Measurements from ENCODE around the gene RPTOR.
A peak's percentile ranks its signal among the peaks of the same experiment; 100 is the strongest.

The RPTOR gene

DNA sequence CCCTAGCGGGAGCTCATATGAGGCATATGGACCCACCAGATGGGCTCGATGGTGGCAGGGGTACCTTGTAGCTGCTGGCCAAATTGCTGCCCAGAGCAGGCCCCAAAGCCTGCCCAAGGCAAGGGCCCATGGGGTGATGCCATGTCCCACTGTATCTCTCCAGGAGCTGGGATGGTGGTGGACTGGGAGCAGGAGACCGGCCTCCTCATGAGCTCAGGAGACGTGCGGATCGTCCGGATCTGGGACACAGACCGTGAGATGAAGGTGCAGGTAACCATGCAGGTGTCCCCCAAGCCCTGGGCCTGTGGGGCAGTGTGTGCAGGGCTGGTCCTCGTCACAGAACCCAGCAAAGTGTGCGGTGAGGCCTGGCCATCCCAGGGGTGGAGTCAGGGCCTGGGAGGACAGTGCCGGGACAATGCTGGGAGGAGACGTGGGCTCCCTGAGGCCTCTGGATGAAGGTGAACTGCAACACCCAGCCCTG is 412.9 kb downstream of the RPTOR start:
- H3K36me3 ChIP-seq (ENCODE audit: control insufficient read depth, insufficient read depth, low read length): peaks cover 3% of the 10 kb centered on the region
- no peak overlapping the region for H3K27ac ChIP-seq (ENCODE audit: low read depth, low read length)
- no peak overlapping the region for H3K4me3 ChIP-seq (ENCODE audit: low read length)
- H3K9ac ChIP-seq (ENCODE audit: low read length): no peak overlapping the region
- H3K27me3 ChIP-seq (ENCODE audit: control insufficient read depth, insufficient read depth, low read length): no peaks in the 10 kb centered on the region
- peaks cover 35% of the 10 kb centered on the region for H3K4me1 ChIP-seq (ENCODE audit: control insufficient read depth, insufficient read depth, low read length)

DNA sequence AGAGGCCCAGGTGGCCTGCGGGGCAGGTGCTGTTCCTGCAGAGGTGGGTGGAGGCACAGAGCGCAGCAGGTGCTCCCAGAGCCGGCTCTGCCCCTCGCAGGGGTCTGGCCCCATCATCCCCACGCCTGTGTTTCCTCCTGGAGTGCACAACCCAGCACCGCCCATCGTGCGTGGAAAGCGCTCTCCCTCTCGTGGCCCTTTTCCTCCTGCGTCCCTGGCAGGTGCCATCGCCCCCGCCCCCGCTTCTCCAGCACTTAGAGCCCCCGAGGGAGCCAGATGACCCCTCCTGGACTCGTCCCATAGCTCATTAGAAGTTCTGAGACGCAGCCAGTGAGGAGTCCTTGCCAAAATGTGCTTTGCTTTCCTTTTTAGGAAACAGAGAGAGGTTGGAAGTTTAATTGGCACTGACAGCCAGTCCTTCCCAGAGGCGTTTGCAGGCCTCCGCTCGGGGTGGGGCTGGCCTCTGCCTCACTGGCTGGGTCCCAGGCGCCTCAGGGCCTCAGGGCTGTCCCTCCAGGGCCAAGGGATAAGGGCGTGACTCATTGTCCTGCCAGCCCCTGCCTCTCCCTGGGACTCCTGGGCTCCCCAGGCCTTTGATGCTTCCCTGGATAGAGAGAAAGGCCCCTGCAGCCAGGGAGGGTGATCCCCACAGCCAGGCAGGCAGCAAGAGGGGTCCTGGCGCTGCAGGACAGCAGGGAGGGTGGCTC is 414.8 kb downstream of the RPTOR start:
- Histone ChIP-seq H3K4me1 (ENCODE audit: control insufficient read depth, insufficient read depth, low read length) (peaks cover 35% of the 10 kb centered on the region), H3K27me3 (ENCODE audit: control insufficient read depth, insufficient read depth, low read length) (no peaks in the 10 kb centered on the region), H3K9ac (ENCODE audit: low read length) (no peak overlapping the region), H3K4me3 (ENCODE audit: low read length) (peak overlapping the region; percentile 17), H3K36me3 (ENCODE audit: control insufficient read depth, insufficient read depth, low read length) (peaks cover 5% of the 10 kb centered on the region), H3K27ac (ENCODE audit: low read depth, low read length) (peak overlapping the region; percentile 98)

DNA sequence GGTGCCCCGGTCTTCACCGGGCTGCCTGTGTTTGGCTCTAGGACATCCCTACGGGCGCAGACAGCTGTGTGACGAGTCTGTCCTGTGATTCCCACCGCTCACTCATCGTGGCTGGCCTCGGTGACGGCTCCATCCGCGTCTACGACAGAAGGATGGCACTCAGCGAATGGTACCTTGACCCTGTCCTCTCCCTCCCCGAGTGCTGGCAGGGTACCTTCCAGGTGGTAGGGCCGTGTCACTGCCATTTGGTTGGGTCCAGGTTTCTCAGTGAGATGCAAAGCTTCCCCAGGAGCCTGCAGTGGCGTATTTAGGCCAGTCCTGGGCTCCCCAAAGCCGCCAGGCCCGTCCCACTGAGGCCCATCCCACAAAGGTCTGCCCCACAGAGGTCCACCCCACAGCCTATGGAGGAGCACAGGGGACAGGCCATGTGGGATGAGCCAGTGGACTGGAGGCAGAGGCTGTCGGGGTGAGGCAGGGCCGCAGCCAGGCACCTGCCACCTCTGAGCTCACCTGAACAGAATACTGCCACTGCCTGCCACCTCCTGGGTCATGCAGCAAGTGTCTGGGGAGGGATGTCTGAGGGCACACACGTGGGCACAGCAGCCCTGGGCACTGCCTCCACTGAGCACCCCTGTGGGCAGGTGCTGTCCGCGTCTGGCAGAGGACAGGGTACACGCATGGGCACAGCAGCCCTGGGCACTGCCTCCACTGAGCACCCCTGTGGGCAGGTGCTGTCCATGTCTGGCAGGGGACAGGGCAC is 415.6 kb downstream of the RPTOR start:
- H3K27ac ChIP-seq (ENCODE audit: low read depth, low read length): peak overlapping the region; percentile 98
- no peak overlapping the region for H3K9ac ChIP-seq (ENCODE audit: low read length)
- H3K4me1 ChIP-seq (ENCODE audit: control insufficient read depth, insufficient read depth, low read length): peaks cover 35% of the 10 kb centered on the region
- peaks cover 5% of the 10 kb centered on the region for H3K36me3 ChIP-seq (ENCODE audit: control insufficient read depth, insufficient read depth, low read length)
- no peaks in the 10 kb centered on the region for H3K27me3 ChIP-seq (ENCODE audit: control insufficient read depth, insufficient read depth, low read length)
- peak overlapping the region; percentile 17 for H3K4me3 ChIP-seq (ENCODE audit: low read length)

- H3K4me3 ChIP-seq (ENCODE audit: low read length): no peak overlapping the region
- H3K36me3 ChIP-seq (ENCODE audit: control insufficient read depth, insufficient read depth, low read length): peaks cover 5% of the 10 kb centered on the region
- peaks cover 35% of the 10 kb centered on the region for H3K4me1 ChIP-seq (ENCODE audit: control insufficient read depth, insufficient read depth, low read length)
- H3K9ac ChIP-seq (ENCODE audit: low read length): no peak overlapping the region
- peak overlapping the region; percentile 98 for H3K27ac ChIP-seq (ENCODE audit: low read depth, low read length)
- H3K27me3 ChIP-seq (ENCODE audit: control insufficient read depth, insufficient read depth, low read length): no peaks in the 10 kb centered on the region
Measured at GRCh38 chr17:80960797-80961452, 416.3 kb downstream of the RPTOR start.

GRCh38 chr17:80961541-80962330 is 417.1 kb downstream of the RPTOR start:
- Histone ChIP-seq H3K27ac (ENCODE audit: low read depth, low read length) (peak overlapping the region; percentile 98), H3K9ac (ENCODE audit: low read length) (no peak overlapping the region), H3K4me3 (ENCODE audit: low read length) (no peak overlapping the region), H3K4me1 (ENCODE audit: control insufficient read depth, insufficient read depth, low read length) (peaks cover 35% of the 10 kb centered on the region), H3K36me3 (ENCODE audit: control insufficient read depth, insufficient read depth, low read length) (peaks cover 3% of the 10 kb centered on the region), H3K27me3 (ENCODE audit: control insufficient read depth, insufficient read depth, low read length) (no peaks in the 10 kb centered on the region)

DNA sequence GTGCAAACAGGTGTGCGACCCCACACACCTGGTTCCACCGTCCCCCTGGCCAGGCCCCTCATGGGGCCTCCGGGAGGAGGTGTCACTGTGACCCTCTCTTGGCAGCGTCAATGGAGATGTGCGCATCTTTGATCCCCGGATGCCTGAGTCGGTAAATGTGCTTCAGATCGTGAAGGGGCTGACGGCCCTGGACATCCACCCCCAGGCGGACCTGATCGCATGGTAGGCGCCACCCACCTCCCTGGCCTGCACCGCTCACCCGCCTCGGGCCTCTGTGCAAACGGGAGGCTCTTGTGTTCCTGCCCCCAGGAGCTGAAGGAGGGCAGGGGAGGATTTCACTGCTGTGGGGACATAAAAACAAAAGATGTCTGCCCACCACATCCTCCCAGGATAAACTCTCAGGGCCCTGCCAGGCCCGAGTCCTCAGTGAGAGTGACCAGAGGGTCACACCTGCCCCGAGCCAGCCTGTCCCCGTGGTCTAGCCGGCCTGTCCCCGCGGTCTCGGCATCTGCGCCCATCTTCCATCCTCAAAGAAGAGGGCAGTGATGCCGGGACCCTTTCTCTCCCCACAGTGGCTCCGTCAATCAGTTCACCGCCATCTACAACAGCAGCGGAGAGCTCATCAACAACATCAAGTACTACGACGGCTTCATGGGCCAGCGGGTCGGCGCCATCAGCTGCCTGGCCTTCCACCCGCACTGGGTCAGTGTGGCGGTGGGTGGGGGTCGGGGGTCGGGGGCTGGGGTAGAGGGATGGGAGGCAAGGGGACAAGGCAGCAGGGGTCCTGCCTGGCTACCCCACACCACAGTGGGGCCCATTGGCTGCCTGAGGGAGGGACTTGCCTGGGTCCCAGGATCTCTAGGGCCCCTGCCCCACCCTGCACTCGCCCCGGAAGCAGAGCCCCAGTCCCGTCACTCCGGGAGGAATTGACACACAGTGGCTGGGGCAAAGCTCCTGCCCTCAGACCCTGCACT is 418.0 kb downstream of the RPTOR start:
- H3K36me3 ChIP-seq (ENCODE audit: control insufficient read depth, insufficient read depth, low read length): peaks cover 3% of the 10 kb centered on the region
- peak overlapping the region; percentile 98 for H3K27ac ChIP-seq (ENCODE audit: low read depth, low read length)
- no peak overlapping the region for H3K4me3 ChIP-seq (ENCODE audit: low read length)
- H3K27me3 ChIP-seq (ENCODE audit: control insufficient read depth, insufficient read depth, low read length): no peaks in the 10 kb centered on the region
- H3K9ac ChIP-seq (ENCODE audit: low read length): no peak overlapping the region
- H3K4me1 ChIP-seq (ENCODE audit: control insufficient read depth, insufficient read depth, low read length): peaks cover 35% of the 10 kb centered on the region

- H3K9ac ChIP-seq (ENCODE audit: low read length): no peak overlapping the region
- H3K27me3 ChIP-seq (ENCODE audit: control insufficient read depth, insufficient read depth, low read length): no peaks in the 10 kb centered on the region
- peaks cover 3% of the 10 kb centered on the region for H3K36me3 ChIP-seq (ENCODE audit: control insufficient read depth, insufficient read depth, low read length)
- H3K4me3 ChIP-seq (ENCODE audit: low read length): no peak overlapping the region
- H3K27ac ChIP-seq (ENCODE audit: low read depth, low read length): no peak overlapping the region
- peaks cover 43% of the 10 kb centered on the region for H3K4me1 ChIP-seq (ENCODE audit: control insufficient read depth, insufficient read depth, low read length)
Measured at GRCh38 chr17:80963812-80964543, 419.3 kb downstream of the RPTOR start.

GRCh38 chr17:80964544-80964856 is 419.9 kb downstream of the RPTOR start:
- H3K27ac ChIP-seq (ENCODE audit: low read depth, low read length): no peak overlapping the region
- no peak overlapping the region for H3K4me3 ChIP-seq (ENCODE audit: low read length)
- H3K4me1 ChIP-seq (ENCODE audit: control insufficient read depth, insufficient read depth, low read length): peaks cover 43% of the 10 kb centered on the region
- no peak overlapping the region for H3K9ac ChIP-seq (ENCODE audit: low read length)
- H3K27me3 ChIP-seq (ENCODE audit: control insufficient read depth, insufficient read depth, low read length): no peaks in the 10 kb centered on the region
- peaks cover 3% of the 10 kb centered on the region for H3K36me3 ChIP-seq (ENCODE audit: control insufficient read depth, insufficient read depth, low read length)

DNA sequence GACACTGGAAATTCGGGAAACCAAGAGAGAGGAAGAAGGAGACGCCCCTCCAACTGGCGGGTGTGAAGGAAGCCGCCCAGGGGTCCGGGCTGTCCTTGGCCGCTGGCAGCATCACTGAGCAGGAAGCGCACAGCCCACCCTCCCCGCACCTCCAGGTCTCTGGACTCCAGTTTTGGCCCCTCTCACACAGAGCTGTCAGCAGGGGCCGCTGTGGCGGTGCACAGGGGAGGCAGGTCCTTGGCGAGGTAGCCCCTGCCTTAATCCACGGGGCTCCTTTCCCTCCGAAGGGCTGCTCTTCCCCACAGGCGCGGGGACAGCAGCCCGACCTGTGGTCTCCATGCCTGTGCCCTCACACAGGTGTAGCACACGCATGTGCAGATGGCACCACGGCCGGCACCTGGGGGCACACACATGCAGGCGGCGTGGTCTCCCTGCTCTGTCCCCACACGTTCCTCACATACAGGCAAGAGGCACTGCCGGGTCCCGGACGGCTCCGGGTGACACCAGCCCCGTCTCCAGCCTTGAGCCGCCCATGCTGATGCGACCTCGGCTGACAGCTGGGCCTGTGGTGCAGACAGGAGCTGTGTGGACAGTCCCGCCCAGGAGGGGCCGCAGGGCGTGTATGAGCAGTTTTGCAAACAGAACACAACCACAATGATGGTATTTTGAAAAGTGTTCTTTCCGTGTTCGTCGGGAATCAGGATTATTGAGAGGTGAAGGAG is 420.4 kb downstream of the RPTOR start:
- Histone ChIP-seq H3K4me1 (ENCODE audit: control insufficient read depth, insufficient read depth, low read length) (peaks cover 42% of the 10 kb centered on the region), H3K27ac (ENCODE audit: low read depth, low read length) (no peak overlapping the region), H3K9ac (ENCODE audit: low read length) (no peak overlapping the region), H3K36me3 (ENCODE audit: control insufficient read depth, insufficient read depth, low read length) (peaks cover 3% of the 10 kb centered on the region), H3K4me3 (ENCODE audit: low read length) (no peak overlapping the region), H3K27me3 (ENCODE audit: control insufficient read depth, insufficient read depth, low read length) (no peaks in the 10 kb centered on the region)

DNA sequence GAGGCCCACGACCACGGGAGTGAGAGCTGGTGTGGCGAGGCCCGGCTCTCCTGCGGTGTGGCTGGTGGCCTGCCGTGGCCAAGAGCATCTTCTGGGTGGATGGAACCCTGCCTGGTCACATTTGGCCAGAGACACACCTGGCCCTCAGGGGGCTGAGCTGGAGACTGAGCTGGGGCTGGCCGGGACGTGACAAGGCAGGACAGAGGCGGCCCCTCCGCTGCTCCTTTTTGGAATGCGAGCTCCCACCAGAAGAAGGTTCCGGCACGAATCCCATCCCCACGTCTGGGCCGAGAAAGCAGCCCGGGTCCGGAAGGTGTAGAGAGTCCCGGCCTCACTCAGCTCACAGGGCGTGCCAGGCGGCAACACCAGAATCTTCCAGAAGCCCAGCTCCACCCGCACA is 421.0 kb downstream of the RPTOR start:
- peaks cover 3% of the 10 kb centered on the region for H3K36me3 ChIP-seq (ENCODE audit: control insufficient read depth, insufficient read depth, low read length)
- H3K9ac ChIP-seq (ENCODE audit: low read length): no peak overlapping the region
- H3K4me1 ChIP-seq (ENCODE audit: control insufficient read depth, insufficient read depth, low read length): peaks cover 42% of the 10 kb centered on the region
- H3K4me3 ChIP-seq (ENCODE audit: low read length): no peak overlapping the region
- H3K27me3 ChIP-seq (ENCODE audit: control insufficient read depth, insufficient read depth, low read length): peaks cover 2% of the 10 kb centered on the region
- no peak overlapping the region for H3K27ac ChIP-seq (ENCODE audit: low read depth, low read length)

All from rectal smooth muscle tissue (tissue), 1 donor.